AG04449 (cell line): ENCODE measurements around the gene SPEG.

Experiments
- CTCF ChIA-PET: fragments of 350-600 bp; formaldehyde crosslinking; extraction: SDS; loops from one replicate; lab custom pipeline; 2021; ENCODE audit warnings: antibody characterized with exemption; lab: Yijun Ruan, JAX
- POLR2A ChIA-PET: fragments of 400-600, 350-600 bp; formaldehyde crosslinking; extraction: SDS; loops from one replicate; lab custom pipeline; 2020; ENCODE audit warnings: antibody characterized with exemption, inconsistent platforms; lab: Yijun Ruan, JAX
- DNase-seq: peaks from one replicate; pipeline ENCODE4 v3.0.0-alpha.2; 2010; ENCODE audit warnings: low read depth, low spot score
- H3K4me3 ChIP-seq: 2 replicates; pipeline ENCODE4 v1.5.1; 2011; ENCODE audit warnings: low read depth, mild to moderate bottlenecking, control low read depth, low read length
- TF ChIP-seq, protein P1 (sequence below): IDR thresholded peaks from one replicate; pipeline ENCODE4 v1.5.1; 2011; ENCODE audit warnings: mild to moderate bottlenecking, moderate library complexity, low read length, control low read depth, inconsistent platforms; ENCODE audit not compliant: insufficient read depth; ENCODE audit errors: missing control alignments

SPEG gene

DNA sequence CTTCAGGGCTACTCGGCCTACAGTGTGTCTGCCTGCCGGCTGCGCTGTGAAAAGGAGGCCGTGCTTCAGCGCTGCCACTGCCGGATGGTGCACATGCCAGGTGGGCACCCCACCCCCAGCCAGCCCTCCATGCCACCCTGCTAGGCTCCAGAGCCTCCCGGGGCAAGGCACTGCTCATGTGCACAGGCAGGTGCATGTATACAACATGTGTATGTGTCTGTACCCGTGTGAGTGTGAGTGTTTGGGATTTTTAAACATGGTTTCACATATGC is 97.7 kb downstream of the SPEG start:
- DNase-seq: no peak
- CTCF ChIA-PET: interaction anchor here (0.8 to 20.4 kb wide), 8 partner anchors 8 to 237 kb away, joined by 3 to 1084 read pairs (median 142); partner anchors contain the start of genes ASIC4, CHPF, DNPEP and GMPPA
- TF ChIP-seq, protein P1, sequence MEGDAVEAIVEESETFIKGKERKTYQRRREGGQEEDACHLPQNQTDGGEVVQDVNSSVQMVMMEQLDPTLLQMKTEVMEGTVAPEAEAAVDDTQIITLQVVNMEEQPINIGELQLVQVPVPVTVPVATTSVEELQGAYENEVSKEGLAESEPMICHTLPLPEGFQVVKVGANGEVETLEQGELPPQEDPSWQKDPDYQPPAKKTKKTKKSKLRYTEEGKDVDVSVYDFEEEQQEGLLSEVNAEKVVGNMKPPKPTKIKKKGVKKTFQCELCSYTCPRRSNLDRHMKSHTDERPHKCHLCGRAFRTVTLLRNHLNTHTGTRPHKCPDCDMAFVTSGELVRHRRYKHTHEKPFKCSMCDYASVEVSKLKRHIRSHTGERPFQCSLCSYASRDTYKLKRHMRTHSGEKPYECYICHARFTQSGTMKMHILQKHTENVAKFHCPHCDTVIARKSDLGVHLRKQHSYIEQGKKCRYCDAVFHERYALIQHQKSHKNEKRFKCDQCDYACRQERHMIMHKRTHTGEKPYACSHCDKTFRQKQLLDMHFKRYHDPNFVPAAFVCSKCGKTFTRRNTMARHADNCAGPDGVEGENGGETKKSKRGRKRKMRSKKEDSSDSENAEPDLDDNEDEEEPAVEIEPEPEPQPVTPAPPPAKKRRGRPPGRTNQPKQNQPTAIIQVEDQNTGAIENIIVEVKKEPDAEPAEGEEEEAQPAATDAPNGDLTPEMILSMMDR: no peak
- H3K4me3 ChIP-seq: no peak overlapping the region
- POLR2A ChIA-PET: interaction anchor here (0.8 kb wide), 1 partner anchor 37 kb away, joined by 3 read pairs; no protein-coding TSS in a partner anchor

- ChIA-PET POLR2A (interaction anchor here (0.8 kb wide), 1 partner anchor 36 kb away, joined by 3 read pairs; no protein-coding TSS in a partner anchor), CTCF (interaction anchor here (0.8 to 20.4 kb wide), 9 partner anchors 7 to 239 kb away, joined by 3 to 1084 read pairs (median 5); partner anchors contain the start of genes ASIC4 and GMPPA)
- H3K4me3 ChIP-seq: no peak overlapping the region
- DNase-seq: no peak
- TF ChIP-seq, protein P1: no peak
Observed at GRCh38 chr2:219533930-219534661, 99.5 kb downstream of the SPEG start.

- H3K4me3 ChIP-seq: no peak overlapping the region
- no peak for DNase-seq
- ChIA-PET POLR2A (no interaction called here), CTCF (interaction anchor here (1.1 to 10.5 kb wide), 9 partner anchors 10 to 159 kb away, joined by 3 to 206 read pairs (median 11); a partner anchor contains a TSS)
- TF ChIP-seq, protein P1: no peak
Observed at GRCh38 chr2:219536425-219536824, 101.8 kb downstream of the SPEG start.

DNA sequence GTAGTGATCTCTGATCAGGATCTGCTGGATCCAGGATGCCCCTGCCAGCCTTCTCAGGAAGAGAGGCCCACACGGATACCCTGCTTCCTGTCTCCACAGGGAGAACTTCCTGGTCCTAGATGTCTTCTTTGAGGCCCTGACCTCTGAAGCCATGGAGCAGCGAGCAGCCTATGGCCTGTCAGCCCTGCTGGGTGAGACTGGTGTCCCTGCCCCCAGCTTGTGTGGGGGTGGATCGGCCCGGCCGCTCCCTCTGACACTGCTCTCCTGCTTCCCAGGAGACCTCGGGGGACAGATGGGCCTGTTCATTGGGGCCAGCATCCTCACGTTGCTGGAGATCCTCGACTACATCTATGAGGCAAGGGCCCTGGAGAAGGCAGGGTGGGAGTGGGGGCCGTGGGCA is 102.3 kb downstream of the SPEG start:
- no peak overlapping the region for H3K4me3 ChIP-seq
- ChIA-PET CTCF (interaction anchor here (1.1 to 10.5 kb wide), 10 partner anchors 11 to 159 kb away, joined by 3 to 206 read pairs (median 12); a partner anchor contains a TSS), POLR2A (no interaction called here)
- TF ChIP-seq, protein P1: no peak
- no peak for DNase-seq

GRCh38 chr2:219537657-219538488 is 103.2 kb downstream of the SPEG start:
- POLR2A ChIA-PET: no interaction called here
- CTCF ChIA-PET: interaction anchor here (1.1 to 10.5 kb wide), 12 partner anchors 12 to 158 kb away, joined by 3 to 206 read pairs (median 10); a partner anchor contains a TSS
- H3K4me3 ChIP-seq: no peak overlapping the region
- DNase-seq: no peak
- TF ChIP-seq, protein P1: no peak
